K562 (cell line): ENCODE data around the gene PDK3. TPM values are rescaled to one million over a fixed set of nuclear protein-coding genes. Genes with fewer than 3 reads are reported as not detected.

ENCODE experiments used
- ATAC-seq: fragments of 200-7000 bp; cut with Tn5 transposase; 3 replicates; pipeline ENCODE4 v1.9.1; 2020; ENCODE audit warnings: moderate library complexity
- BruUV-seq: library from RNA; stranded (reverse); fragments of 400-500 nt; replicated peaks from 2 replicates; lab custom pipeline; 2021; lab: Mats Ljungman, UMichigan
- CTCF ChIA-PET: fragments of 300-600 bp; formaldehyde crosslinking; extraction: SDS; loops from one replicate; lab custom pipeline; 2021; ENCODE audit warnings: low intra/inter-chr PET ratio; lab: Yijun Ruan, JAX
- POLR2A ChIA-PET: fragments of 300-600, 350-650 bp; sonication (Branson Sonifier 250); formaldehyde crosslinking; extraction: SDS; loops from one replicate; lab custom pipeline; 2021; ENCODE audit warnings: antibody characterized with exemption, inconsistent platforms; lab: Yijun Ruan, JAX
- DNase-seq, 4 experiments: peaks; one replicate each; pipeline versions ENCODE4 v3.0.0 to v3.0.0-alpha.2; 2011 to 2018; ENCODE audit warnings: low spot score in 3 of 4, mixed read lengths in 3 of 4; ENCODE audit errors: extremely low read depth in 1 of 4
- FAIRE-seq: peaks from 2 replicates; lab custom pipeline; 2011; peaks lifted over from hg19 to GRCh38; lab: Jason Lieb, UNC
- H2AFZ ChIP-seq: 2 replicates; pipeline ENCODE4 v1.6.0; 2011; ENCODE audit warnings: low read depth, low read length, control low read depth, inconsistent platforms
- H3K27ac ChIP-seq: fragments of 200-600 bp; 3 replicates; pipeline ENCODE4 v1.8.0; 2011; ENCODE audit warnings: low read depth, mild to moderate bottlenecking, control low read depth, inconsistent platforms, low read length, moderate library complexity, mixed read lengths; ENCODE audit errors: extremely low read depth
- H3K27me3 ChIP-seq, 2 experiments: fragments of 300-600 bp in 1 of 2; 2 replicates in 1 of 2; 3 replicates in 1 of 2; pipeline versions ENCODE4 v1.6.0 to v1.8.0; 2011; ENCODE audit warnings: inconsistent platforms in 2 of 2, low read length in 2 of 2, mild to moderate bottlenecking in 1 of 2, mixed read lengths in 1 of 2, moderate library complexity in 1 of 2; ENCODE audit not compliant: control insufficient read depth in 2 of 2, insufficient read depth in 2 of 2
- H3K36me3 ChIP-seq: fragments of 300-600 bp; 3 replicates; pipeline ENCODE4 v1.8.0; 2011; ENCODE audit warnings: mild to moderate bottlenecking, low read length, inconsistent platforms; ENCODE audit not compliant: control insufficient read depth, insufficient read depth
- H3K4me1 ChIP-seq, 2 experiments: fragments of 200-600 bp in 1 of 2; replicated peaks in 1 of 2; 2 replicates in 1 of 2; 3 replicates in 1 of 2; pipeline versions ENCODE4 v1.5.1 to v1.8.0; 2011; ENCODE audit warnings: inconsistent platforms in 2 of 2, low read length in 2 of 2, mild to moderate bottlenecking in 1 of 2, mixed read lengths in 1 of 2, moderate library complexity in 1 of 2; ENCODE audit not compliant: control insufficient read depth in 2 of 2, insufficient read depth in 2 of 2
- H3K4me2 ChIP-seq: 2 replicates; pipeline ENCODE4 v1.6.1; 2011; ENCODE audit warnings: low read length, control low read depth, inconsistent platforms, mixed read lengths; ENCODE audit not compliant: insufficient read depth
- H3K4me3 ChIP-seq: fragments of 200-600 bp; sonication (generic), shearing (Covaris generic); 2 replicates; pipeline ENCODE4 v1.5.1; 2016; ENCODE audit warnings: control low read depth, inconsistent platforms
- H3K79me2 ChIP-seq: fragments of 200-600 bp; 3 replicates; pipeline ENCODE4 v1.8.0; 2011; ENCODE audit warnings: low read length, inconsistent platforms; ENCODE audit not compliant: control insufficient read depth, insufficient read depth
- H3K9ac ChIP-seq, 2 experiments: 2 replicates each; pipeline versions ENCODE4 v1.6.0 to v1.6.1; 2011; ENCODE audit warnings: low read depth in 2 of 2, low read length in 2 of 2, control low read depth in 1 of 2, inconsistent platforms in 1 of 2, mild to moderate bottlenecking in 1 of 2, mixed read lengths in 1 of 2; ENCODE audit not compliant: insufficient read depth in 1 of 2
- H3K9me1 ChIP-seq: one replicate; pipeline ENCODE4 v1.6.0; 2011; ENCODE audit warnings: inconsistent platforms, mild to moderate bottlenecking, low read length, moderate library complexity; ENCODE audit not compliant: control insufficient read depth, insufficient read depth
- H3K9me3 ChIP-seq: replicated peaks from 2 replicates; pipeline ENCODE4 v1.5.1; 2011; ENCODE audit warnings: low read depth, low read length, inconsistent platforms; ENCODE audit not compliant: control insufficient read depth, insufficient read depth
- H4K20me1 ChIP-seq: replicated peaks from 2 replicates; pipeline ENCODE4 v1.6.1; 2011; ENCODE audit warnings: low read length, inconsistent platforms, mixed read lengths; ENCODE audit not compliant: control insufficient read depth, insufficient read depth
- BDP1 ChIP-seq: IDR thresholded peaks from 3 replicates; pipeline ENCODE4 v1.6.1; 2011; ENCODE audit not compliant: insufficient read length, insufficient read depth
- CBX2 ChIP-seq: fragments of 200-600 bp; sonication (generic); IDR thresholded peaks from one replicate; pipeline ENCODE4 v1.6.1; 2012; ENCODE audit warnings: mild to moderate bottlenecking, low read length, inconsistent platforms; ENCODE audit not compliant: insufficient read depth, poor library complexity, severe bottlenecking
- ELF1 ChIP-seq: fragments of 200-800 bp; sonication (Bioruptor generic); IDR thresholded peaks from 2 replicates; pipeline ENCODE4 v1.6.1; 2016; ENCODE audit warnings: missing genetic modification characterization, missing compliant biosample characterization
- NFXL1 ChIP-seq: fragments of 450-650 bp; formaldehyde crosslinking; IDR thresholded peaks from 2 replicates; pipeline ENCODE4 v1.4.0; 2021; ENCODE audit warnings: mild to moderate bottlenecking
- RAD51 ChIP-seq: fragments of 450-650 bp; IDR thresholded peaks from 2 replicates; pipeline ENCODE4 v1.7.1; 2016; ENCODE audit warnings: low read depth, mild to moderate bottlenecking, borderline replicate concordance
- SETDB1 ChIP-seq: IDR thresholded peaks from one replicate; pipeline ENCODE4 v1.6.1; 2012; ENCODE audit warnings: low read length, control low read depth, inconsistent platforms
- SPI1 ChIP-seq: IDR thresholded peaks from 2 replicates; pipeline ENCODE4 v1.6.1; 2011; ENCODE audit warnings: low read depth, low read length, control low read depth, borderline replicate concordance
- ZNF224 ChIP-seq: sonication (generic); formaldehyde crosslinking; IDR thresholded peaks from 2 replicates; pipeline ENCODE4 v1.8.0; 2022; ENCODE audit warnings: mild to moderate bottlenecking, missing genetic modification reagents
- WGBS: fragments of 100-300 bp; shearing (Covaris generic); methylation state at CpG from one replicate; pipeline ENCODE4 v1.1.6; 2016; ENCODE audit warnings: low coverage, mixed read lengths; ENCODE audit not compliant: insufficient coverage; ENCODE audit errors: missing lambda C conversion rate; 5-methylcytosine and 5-hydroxymethylcytosine counted together
- in situ Hi-C: fragments of 300-500 bp; cut with MboI; formaldehyde crosslinking; loops from 4 replicates; pipeline ENCODE4 v1.15.0; 2018; ENCODE audit warnings: inconsistent platforms, mixed read lengths
- intact Hi-C: fragments of 100-400 bp; cut with micrococcal nuclease; formaldehyde crosslinking; loops from 2 replicates; pipeline ENCODE4 v1.14.2; 2022
- polyA plus RNA-seq, 8 experiments: library from polyadenylated mRNA; depleted of rRNA in 4 of 8; stranded (reverse) in 5 of 8; unstranded in 3 of 8; fragments of >200 nt; fragmentation: Nextera tagmentation in 2 of 8; fragmentation: Illumina TruSeq in 1 of 8; extraction: Ambion mirVana in 2 of 8; extraction: Trizol in 1 of 8; gene quantifications; 2 replicates each; pipeline versions ENCODE4 v1.2.1 to v1.2.3, GENCODE V29; 2011 to 2014; ENCODE audit warnings: inconsistent platforms in 1 of 8, missing spikeins in 1 of 8
- total RNA-seq, 7 experiments: library from RNA; depleted of rRNA in 6 of 7; stranded (reverse); fragments of >200 nt in 6 of 7; fragmentation: Illumina TruSeq in 2 of 7; extraction: Trizol in 2 of 7; gene quantifications; 2 replicates each; pipeline versions ENCODE4 v1.2.1 to v1.2.3, GENCODE V29; 2011 to 2021; ENCODE audit warnings: low replicate concordance in 1 of 7
- TF ChIP-seq, protein P1 (sequence below): fragments of 200-800 bp; sonication (Bioruptor generic); IDR thresholded peaks from 2 replicates; pipeline ENCODE4 v1.6.1; 2016; ENCODE audit warnings: missing genetic modification characterization, missing compliant biosample characterization
- TF ChIP-seq, protein P2 (sequence below): sonication (generic); formaldehyde crosslinking; IDR thresholded peaks from 2 replicates; pipeline ENCODE4 v1.8.0; 2022; ENCODE audit warnings: mild to moderate bottlenecking, missing genetic modification reagents

Gene PDK3
- total and polyA plus RNA-seq, 9 of the 15 experiments (the other 6 are each of a cell fraction or from before 2014, with no cell fraction given) = 0.20 to 4.9 (median 0.95) TPM

DNA sequence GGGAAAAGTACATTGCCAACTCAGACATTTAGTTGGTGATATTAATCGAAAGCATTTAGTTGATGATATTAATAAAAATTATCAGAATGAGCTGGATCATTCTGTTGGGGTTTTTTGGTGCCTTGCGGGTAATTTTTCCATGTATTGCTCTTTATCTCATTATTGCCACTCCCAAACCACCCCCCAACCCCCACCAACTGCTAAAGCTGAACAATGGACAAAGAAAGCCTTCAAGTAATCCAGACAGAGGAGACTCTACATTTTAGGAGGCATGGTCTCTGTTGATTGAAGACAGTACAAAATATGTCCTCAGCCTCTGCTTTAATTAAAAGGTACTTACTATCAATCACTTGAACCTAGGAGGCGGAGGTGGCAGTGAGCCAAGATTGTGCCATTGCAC, 22.5 kb downstream of the PDK3 start:
- TF ChIP-seq SPI1 = no peak
- no peak for TF ChIP-seq NFXL1 (CRISPR knock-in tag)
- TF ChIP-seq, protein P1, sequence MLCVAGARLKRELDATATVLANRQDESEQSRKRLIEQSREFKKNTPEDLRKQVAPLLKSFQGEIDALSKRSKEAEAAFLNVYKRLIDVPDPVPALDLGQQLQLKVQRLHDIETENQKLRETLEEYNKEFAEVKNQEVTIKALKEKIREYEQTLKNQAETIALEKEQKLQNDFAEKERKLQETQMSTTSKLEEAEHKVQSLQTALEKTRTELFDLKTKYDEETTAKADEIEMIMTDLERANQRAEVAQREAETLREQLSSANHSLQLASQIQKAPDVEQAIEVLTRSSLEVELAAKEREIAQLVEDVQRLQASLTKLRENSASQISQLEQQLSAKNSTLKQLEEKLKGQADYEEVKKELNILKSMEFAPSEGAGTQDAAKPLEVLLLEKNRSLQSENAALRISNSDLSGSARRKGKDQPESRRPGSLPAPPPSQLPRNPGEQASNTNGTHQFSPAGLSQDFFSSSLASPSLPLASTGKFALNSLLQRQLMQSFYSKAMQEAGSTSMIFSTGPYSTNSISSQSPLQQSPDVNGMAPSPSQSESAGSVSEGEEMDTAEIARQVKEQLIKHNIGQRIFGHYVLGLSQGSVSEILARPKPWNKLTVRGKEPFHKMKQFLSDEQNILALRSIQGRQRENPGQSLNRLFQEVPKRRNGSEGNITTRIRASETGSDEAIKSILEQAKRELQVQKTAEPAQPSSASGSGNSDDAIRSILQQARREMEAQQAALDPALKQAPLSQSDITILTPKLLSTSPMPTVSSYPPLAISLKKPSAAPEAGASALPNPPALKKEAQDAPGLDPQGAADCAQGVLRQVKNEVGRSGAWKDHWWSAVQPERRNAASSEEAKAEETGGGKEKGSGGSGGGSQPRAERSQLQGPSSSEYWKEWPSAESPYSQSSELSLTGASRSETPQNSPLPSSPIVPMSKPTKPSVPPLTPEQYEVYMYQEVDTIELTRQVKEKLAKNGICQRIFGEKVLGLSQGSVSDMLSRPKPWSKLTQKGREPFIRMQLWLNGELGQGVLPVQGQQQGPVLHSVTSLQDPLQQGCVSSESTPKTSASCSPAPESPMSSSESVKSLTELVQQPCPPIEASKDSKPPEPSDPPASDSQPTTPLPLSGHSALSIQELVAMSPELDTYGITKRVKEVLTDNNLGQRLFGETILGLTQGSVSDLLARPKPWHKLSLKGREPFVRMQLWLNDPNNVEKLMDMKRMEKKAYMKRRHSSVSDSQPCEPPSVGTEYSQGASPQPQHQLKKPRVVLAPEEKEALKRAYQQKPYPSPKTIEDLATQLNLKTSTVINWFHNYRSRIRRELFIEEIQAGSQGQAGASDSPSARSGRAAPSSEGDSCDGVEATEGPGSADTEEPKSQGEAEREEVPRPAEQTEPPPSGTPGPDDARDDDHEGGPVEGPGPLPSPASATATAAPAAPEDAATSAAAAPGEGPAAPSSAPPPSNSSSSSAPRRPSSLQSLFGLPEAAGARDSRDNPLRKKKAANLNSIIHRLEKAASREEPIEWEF (CRISPR knock-in tag) = no peak
- TF ChIP-seq BDP1 = no peak
- TF ChIP-seq ZNF224 (CRISPR knock-in tag) = no peak
- TF ChIP-seq, protein P2, sequence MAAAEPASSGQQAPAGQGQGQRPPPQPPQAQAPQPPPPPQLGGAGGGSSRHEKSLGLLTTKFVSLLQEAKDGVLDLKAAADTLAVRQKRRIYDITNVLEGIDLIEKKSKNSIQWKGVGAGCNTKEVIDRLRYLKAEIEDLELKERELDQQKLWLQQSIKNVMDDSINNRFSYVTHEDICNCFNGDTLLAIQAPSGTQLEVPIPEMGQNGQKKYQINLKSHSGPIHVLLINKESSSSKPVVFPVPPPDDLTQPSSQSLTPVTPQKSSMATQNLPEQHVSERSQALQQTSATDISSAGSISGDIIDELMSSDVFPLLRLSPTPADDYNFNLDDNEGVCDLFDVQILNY (CRISPR knock-in tag) = no peak
- no peak for TF ChIP-seq CBX2
- no peak for TF ChIP-seq SETDB1
- TF ChIP-seq ELF1 (tag) = no peak
- no peak for TF ChIP-seq RAD51
- TF ChIP-seq, all 486 proteins: peak for 0
- no peak for DNase-seq
- Histone ChIP-seq H3K27me3 (peaks cover 0 to 5% of the 10 kb centered on the region in 2 experiments; a peak in 2 of 5 replicates), H4K20me1 (no peaks in the 10 kb centered on the region), H3K36me3 (no peaks in the 10 kb centered on the region), H3K4me2 (no peak overlapping the region), H3K79me2 (no peaks in the 10 kb centered on the region), H3K9me3 (no peaks in the 10 kb centered on the region), H3K4me1 (no peaks in the 10 kb centered on the region), H3K4me3 (no peak overlapping the region), H2AFZ (no peak overlapping the region), H3K9me1 (no peaks in the 10 kb centered on the region), H3K9ac (no peak overlapping the region), H3K27ac (no peak overlapping the region)
- no peak for ATAC-seq
- ChIA-PET CTCF (no interaction called here), POLR2A (interaction anchor here (0.9 to 1.2 kb wide), 2 partner anchors 9 to 17 kb away, joined by 3 read pairs; no protein-coding TSS in a partner anchor)
- intact Hi-C loops (no loop called here), in situ Hi-C loops (no loop called here)
- WGBS = 7% methylated on average over 3 of the region's 3 CpGs
- FAIRE-seq = no peak
- no TSS peak for BruUV-seq
